ENCODE data around the gene TM9SF1.

DNA sequence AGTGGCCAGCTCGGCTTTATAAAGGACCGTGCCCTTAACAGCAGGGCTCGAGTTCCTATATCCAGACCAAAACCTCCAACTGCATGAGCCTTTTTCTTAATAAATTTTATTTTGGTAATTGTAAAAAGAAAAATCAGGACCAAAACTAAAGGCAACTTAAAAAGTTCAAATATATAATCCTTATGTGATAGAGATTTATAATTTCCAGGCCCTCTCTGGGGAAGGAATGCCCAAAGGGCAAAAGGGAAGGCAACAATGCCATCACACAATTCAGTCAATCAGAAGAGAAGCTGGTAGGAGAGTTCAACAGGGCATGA lies 6.2 kb downstream of the TM9SF1 start:
- TF ChIP-seq CTCF (conservative IDR thresholded peaks at IDR 0.05 in 1 of 2, IDR thresholded peaks at IDR 0.05 in 1 of 2; ENCODE audit: extremely low read depth in 1 of 2, insufficient read depth in 1 of 2, low read depth in 1 of 2, low read length in 2 of 2), result no peak
- no peak for TF ChIP-seq EZH2 (IDR thresholded peaks at IDR 0.05; ENCODE audit: borderline replicate concordance, low read length)

Data from mammary epithelial cell (primary cell).